OCI-LY7 (cell line): Measurements from ENCODE around the gene PSMD1. TPM values are rescaled to one million over a fixed set of nuclear protein-coding genes. Genes with fewer than 3 reads are reported as not detected.

ENCODE experiments used
- BruUV-seq: library from RNA; stranded (reverse); fragments of 400-500 nt; replicated peaks from 2 replicates; lab custom pipeline; 2021; lab: Mats Ljungman, UMichigan
- CTCF ChIA-PET: fragments of 300-600 bp; sonication (Branson Sonifier 250); formaldehyde crosslinking; loops from one replicate; lab custom pipeline; 2022; ENCODE audit warnings: antibody characterized with exemption; ENCODE audit not compliant: unreplicated experiment; lab: Charles Lee
- POLR2A ChIA-PET: fragments of 300-600 bp; sonication (Branson Sonifier 250); formaldehyde crosslinking; loops from one replicate; lab custom pipeline; 2022; ENCODE audit warnings: antibody characterized with exemption; lab: Charles Lee
- DNase-seq: peaks from one replicate; pipeline ENCODE4 v3.0.0-alpha.2; 2015; ENCODE audit warnings: low spot score
- H2AFZ ChIP-seq: fragments of 200-600 bp; sonication (generic), shearing (Covaris generic); 2 replicates; pipeline ENCODE4 v1.6.1; 2014; ENCODE audit warnings: mild to moderate bottlenecking, antibody characterized with exemption, low read length, moderate library complexity
- H3K27ac ChIP-seq: fragments of 200-600 bp; sonication (generic); 2 replicates; pipeline ENCODE4 v1.5.1; 2014; ENCODE audit warnings: mixed run types, low read depth, mild to moderate bottlenecking, moderate library complexity, low read length, inconsistent platforms; ENCODE audit not compliant: poor library complexity, severe bottlenecking
- H3K36me3 ChIP-seq: fragments of 200-600 bp; sonication (generic); 2 replicates; pipeline ENCODE4 v1.6.1; 2014; ENCODE audit warnings: mild to moderate bottlenecking, antibody characterized with exemption, low read length, moderate library complexity, mixed read lengths; ENCODE audit not compliant: insufficient read depth
- H3K4me1 ChIP-seq: fragments of 200-600 bp; sonication (generic); 2 replicates; pipeline ENCODE4 v1.5.1; 2014; ENCODE audit warnings: mild to moderate bottlenecking, low read length; ENCODE audit not compliant: insufficient read depth, poor library complexity, severe bottlenecking
- H3K4me2 ChIP-seq: fragments of 200-600 bp; sonication (generic); 2 replicates; pipeline ENCODE4 v1.6.1; 2014; ENCODE audit warnings: mild to moderate bottlenecking, low read length
- H3K4me3 ChIP-seq: fragments of 200-600 bp; sonication (generic); 2 replicates; pipeline ENCODE4 v1.5.1; 2014; ENCODE audit warnings: mild to moderate bottlenecking, low read depth, low read length; ENCODE audit not compliant: poor library complexity, severe bottlenecking
- H3K79me2 ChIP-seq: fragments of 200-600 bp; sonication (generic); 2 replicates; pipeline ENCODE4 v1.6.1; 2016; ENCODE audit warnings: low read depth, mild to moderate bottlenecking, low read length, moderate library complexity, mixed read lengths; ENCODE audit not compliant: insufficient read depth
- H3K9me2 ChIP-seq: fragments of 200-600 bp; sonication (generic); 2 replicates; pipeline ENCODE4 v1.6.1; 2016; ENCODE audit warnings: mild to moderate bottlenecking, low read length, mixed read lengths; ENCODE audit not compliant: insufficient read depth
- H3K9me3 ChIP-seq: fragments of 200-600 bp; sonication (generic); 2 replicates; pipeline ENCODE4 v1.6.1; 2014; ENCODE audit warnings: mild to moderate bottlenecking, mixed run types, low read length, mixed read lengths
- H4K20me1 ChIP-seq: fragments of 200-600 bp; sonication (generic); 2 replicates; pipeline ENCODE4 v1.6.1; 2014; ENCODE audit warnings: mild to moderate bottlenecking, antibody characterized with exemption, low read length, moderate library complexity, mixed read lengths; ENCODE audit not compliant: insufficient read depth
- EZH2phosphoT487 ChIP-seq: fragments of 200-600 bp; sonication (generic); IDR thresholded peaks from 2 replicates; pipeline ENCODE4 v1.6.1; 2018; ENCODE audit warnings: low read depth, borderline replicate concordance, mild to moderate bottlenecking, mixed run types, antibody characterized with exemption, low read length, moderate library complexity, mixed read lengths
- intact Hi-C: fragments of 100-400 bp; cut with micrococcal nuclease; formaldehyde crosslinking; loops from one replicate; pipeline ENCODE4 v1.10.0; 2022; ENCODE audit not compliant: unreplicated experiment
- total RNA-seq, 2 experiments: library from RNA; depleted of rRNA in 1 of 2; stranded (reverse); fragments of >200 nt in 1 of 2; shearing (Covaris generic) in 1 of 2; gene quantifications; 2 replicates each; pipeline ENCODE4 v1.2.3, GENCODE V29; 2014 to 2022
- TF ChIP-seq, protein P1 (sequence below): fragments of 200-600 bp; sonication (generic); conservative IDR thresholded peaks from 2 replicates; pipeline ENCODE4 v1.5.1; 2014; ENCODE audit warnings: mild to moderate bottlenecking, antibody characterized with exemption, low read length, moderate library complexity, mixed read lengths

PSMD1 gene
- total RNA-seq, 2 experiments from 2014 or later = 60.5 to 105 TPM

DNA sequence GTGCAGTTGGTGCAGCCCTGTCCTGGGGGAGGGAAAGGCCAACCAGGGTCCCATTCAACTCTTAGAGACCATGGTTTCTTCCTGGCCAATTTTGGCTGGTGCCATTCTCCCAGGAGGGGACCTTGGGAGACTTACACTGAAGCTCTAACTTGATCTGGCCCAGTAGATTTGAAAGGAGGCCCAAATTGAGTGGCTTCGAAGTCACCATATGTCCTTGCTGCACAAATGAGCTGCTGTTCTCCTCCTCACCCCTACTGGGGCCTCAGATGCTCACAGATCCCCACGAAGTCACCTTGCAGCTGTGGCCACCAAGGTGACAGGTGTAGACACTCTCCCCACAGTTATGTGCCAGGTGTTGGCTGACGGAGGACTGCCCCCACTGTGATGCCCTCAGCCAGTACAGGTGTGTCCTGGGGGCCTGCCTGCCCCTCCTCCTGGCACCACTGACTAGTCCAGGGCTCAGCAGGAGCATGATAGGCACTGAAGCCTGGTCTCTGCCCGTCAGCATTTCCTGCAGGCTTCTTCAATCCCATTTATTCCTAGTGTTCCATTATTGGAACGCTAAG lies 24.0 kb upstream of the PSMD1 start:
- ChIA-PET POLR2A (no interaction called here), CTCF (no interaction called here)
- TF ChIP-seq EZH2phosphoT487 = no peak
- TF ChIP-seq, protein P1, sequence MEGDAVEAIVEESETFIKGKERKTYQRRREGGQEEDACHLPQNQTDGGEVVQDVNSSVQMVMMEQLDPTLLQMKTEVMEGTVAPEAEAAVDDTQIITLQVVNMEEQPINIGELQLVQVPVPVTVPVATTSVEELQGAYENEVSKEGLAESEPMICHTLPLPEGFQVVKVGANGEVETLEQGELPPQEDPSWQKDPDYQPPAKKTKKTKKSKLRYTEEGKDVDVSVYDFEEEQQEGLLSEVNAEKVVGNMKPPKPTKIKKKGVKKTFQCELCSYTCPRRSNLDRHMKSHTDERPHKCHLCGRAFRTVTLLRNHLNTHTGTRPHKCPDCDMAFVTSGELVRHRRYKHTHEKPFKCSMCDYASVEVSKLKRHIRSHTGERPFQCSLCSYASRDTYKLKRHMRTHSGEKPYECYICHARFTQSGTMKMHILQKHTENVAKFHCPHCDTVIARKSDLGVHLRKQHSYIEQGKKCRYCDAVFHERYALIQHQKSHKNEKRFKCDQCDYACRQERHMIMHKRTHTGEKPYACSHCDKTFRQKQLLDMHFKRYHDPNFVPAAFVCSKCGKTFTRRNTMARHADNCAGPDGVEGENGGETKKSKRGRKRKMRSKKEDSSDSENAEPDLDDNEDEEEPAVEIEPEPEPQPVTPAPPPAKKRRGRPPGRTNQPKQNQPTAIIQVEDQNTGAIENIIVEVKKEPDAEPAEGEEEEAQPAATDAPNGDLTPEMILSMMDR = no peak
- no peak overlapping the region for H3K4me3 ChIP-seq
- peaks cover 13% of the 10 kb centered on the region for H3K4me1 ChIP-seq
- no peaks in the 10 kb centered on the region for H3K9me3 ChIP-seq
- no peak overlapping the region for H2AFZ ChIP-seq
- no peaks in the 10 kb centered on the region for H3K79me2 ChIP-seq
- intact Hi-C loops = no loop called here
- no peaks in the 10 kb centered on the region for H3K9me2 ChIP-seq
- no peaks in the 10 kb centered on the region for H3K36me3 ChIP-seq
- no TSS peak for BruUV-seq
- no peaks in the 10 kb centered on the region for H4K20me1 ChIP-seq
- H3K4me2 ChIP-seq = no peak overlapping the region
- H3K27ac ChIP-seq = no peak overlapping the region
- no peak for DNase-seq

DNA sequence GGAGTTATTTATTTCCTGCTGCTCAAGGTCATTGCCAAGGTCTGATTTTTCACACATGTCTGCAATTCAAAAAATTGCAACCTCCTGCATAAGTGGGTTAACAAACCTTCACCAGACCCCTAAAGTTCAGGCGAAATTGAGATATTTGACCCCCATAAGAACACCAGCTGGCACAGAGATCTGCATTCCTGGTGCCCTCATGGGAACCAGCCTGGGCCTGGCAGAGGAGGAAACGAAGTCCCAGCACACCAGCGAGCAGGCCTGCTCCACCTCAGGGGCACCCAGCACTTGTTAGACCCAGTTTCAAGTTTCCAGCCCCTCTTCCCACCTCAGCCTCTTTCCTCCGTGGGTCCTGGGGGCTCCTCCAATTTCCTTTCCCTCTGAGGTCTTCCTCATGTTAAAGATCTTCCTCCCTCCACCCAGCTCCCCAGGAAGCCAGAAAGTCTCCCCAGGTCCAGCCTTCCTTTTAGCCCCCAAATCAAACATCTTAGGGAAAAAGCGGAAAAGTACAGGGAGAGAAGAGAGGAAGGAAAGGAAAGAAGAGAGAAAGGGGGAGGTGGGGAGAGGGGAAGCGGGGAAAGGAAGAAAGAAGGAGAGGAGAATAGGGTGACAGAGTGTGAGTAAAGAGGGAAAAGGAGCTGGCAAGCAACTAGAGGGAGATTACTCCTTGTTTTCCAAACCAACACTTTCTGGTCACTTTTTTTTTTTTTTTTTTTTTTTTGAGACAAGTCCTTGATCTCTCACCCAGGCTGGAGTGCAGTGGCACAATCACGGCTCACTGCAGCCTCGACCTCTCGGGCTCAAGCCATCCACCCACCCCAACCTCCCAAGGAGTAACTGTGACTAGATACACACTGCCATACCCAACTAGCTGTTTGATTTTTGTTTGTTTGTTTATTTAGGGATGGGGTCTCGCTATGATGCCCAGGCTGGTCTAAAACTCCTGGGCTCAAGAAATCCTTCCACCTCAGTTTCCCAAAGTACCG lies 23.2 kb upstream of the PSMD1 start:
- POLR2A ChIA-PET = no interaction called here
- CTCF ChIA-PET = no interaction called here
- Histone ChIP-seq H4K20me1 (no peaks in the 10 kb centered on the region), H3K36me3 (no peaks in the 10 kb centered on the region), H3K9me3 (no peaks in the 10 kb centered on the region), H3K79me2 (no peaks in the 10 kb centered on the region), H3K4me3 (no peak overlapping the region), H2AFZ (no peak overlapping the region), H3K4me1 (peaks cover 13% of the 10 kb centered on the region), H3K27ac (no peak overlapping the region), H3K4me2 (no peak overlapping the region), H3K9me2 (no peaks in the 10 kb centered on the region)
- no TSS peak for BruUV-seq
- DNase-seq = no peak
- intact Hi-C loops = no loop called here
- no peak for TF ChIP-seq EZH2phosphoT487
- TF ChIP-seq, protein P1 = no peak
